ENCODE data around the gene ZBP1. TPM values are rescaled to one million over a fixed set of nuclear protein-coding genes. Genes with fewer than 3 reads are reported as not detected.

The ZBP1 gene
- total RNA-seq, 1 donor from 2014 or later, result 0.32 TPM

DNA sequence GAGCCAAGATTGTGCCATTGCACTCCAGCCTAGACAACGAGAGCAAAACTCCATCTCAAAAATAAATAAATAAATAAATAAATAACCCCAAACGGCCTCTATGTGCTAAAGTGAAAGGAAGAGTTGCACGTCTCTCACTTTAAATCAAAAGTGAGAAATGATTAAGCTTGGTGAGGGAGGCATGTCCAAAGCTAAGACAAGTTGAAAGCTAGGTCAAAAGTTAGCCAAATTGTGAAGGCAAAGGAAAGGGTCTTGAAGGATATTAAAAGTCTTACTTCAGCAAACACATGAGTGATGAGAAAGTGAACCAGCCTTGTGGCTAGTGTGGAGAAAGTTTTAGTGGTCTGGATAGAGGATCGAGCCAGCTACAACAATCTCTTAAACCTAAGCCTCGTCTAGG is 14.3 kb downstream of the ZBP1 start:
- Mint-ChIP-seq H3K9me3 (no peaks in the 10 kb centered on the region), H3K27ac (no peak overlapping the region), H3K4me3 (ENCODE audit: low read depth) (no peak overlapping the region), H3K36me3 (ENCODE audit: low read depth) (peaks cover 4% of the 10 kb centered on the region), H3K4me1 (ENCODE audit: low read depth) (peaks cover 14% of the 10 kb centered on the region), H3K27me3 (ENCODE audit: low read depth) (peaks cover 14% of the 10 kb centered on the region)
- intact Hi-C loops (cut with micrococcal nuclease), result no loop called here
- no peak for DNase-seq (ENCODE audit: low spot score)

DNA sequence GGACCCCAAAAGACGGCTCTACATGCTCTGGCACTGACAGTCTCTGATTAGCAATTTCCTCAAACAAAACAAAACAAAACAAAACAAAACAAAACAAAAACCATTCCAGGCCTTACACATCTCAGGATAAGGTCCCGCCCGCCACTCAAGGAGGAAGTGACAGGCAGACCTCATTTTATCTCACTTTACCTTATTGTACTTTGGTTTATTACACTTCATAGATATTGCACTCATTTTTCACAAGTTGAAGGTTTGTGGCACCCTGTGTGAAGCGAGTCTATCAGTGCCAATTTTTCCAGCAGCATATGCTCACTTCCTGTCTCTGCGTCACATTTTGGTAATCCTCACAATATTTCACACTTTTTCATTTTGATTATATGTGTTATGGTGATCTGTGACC is 15.2 kb downstream of the ZBP1 start:
- intact Hi-C loops (cut with micrococcal nuclease), result no loop called here
- H3K36me3 Mint-ChIP-seq (ENCODE audit: low read depth), result no peaks in the 10 kb centered on the region

DNA sequence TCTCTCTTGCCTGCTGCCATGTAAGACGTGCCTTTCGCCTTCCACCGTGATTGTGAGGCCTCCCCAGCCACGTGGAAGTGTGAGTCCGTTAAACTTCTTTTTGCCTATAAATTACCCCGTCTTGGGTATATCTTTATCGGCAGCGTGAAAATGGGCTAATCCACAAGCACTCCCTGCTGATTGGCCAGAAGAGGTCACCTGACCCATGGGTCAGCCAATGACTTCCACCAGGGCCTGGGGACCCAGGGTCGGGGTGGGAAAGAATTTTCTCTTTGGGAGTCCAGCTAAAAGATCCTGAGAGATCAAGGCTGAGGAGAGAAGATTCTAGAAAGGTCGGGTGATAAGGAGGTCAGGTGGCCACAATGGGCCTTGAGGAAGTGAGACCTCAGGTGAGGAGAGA is 17.1 kb downstream of the ZBP1 start:
- Mint-ChIP-seq H3K4me3 (ENCODE audit: low read depth) (no peak overlapping the region), H3K27me3 (ENCODE audit: low read depth) (peaks cover 21% of the 10 kb centered on the region), H3K36me3 (ENCODE audit: low read depth) (no peaks in the 10 kb centered on the region), H3K27ac (no peak overlapping the region), H3K4me1 (ENCODE audit: low read depth) (peaks cover 18% of the 10 kb centered on the region), H3K9me3 (no peaks in the 10 kb centered on the region)
- no peak for DNase-seq (ENCODE audit: low spot score)
- intact Hi-C loops (cut with micrococcal nuclease), result no loop called here

More for the DNA sequence above, 15.2 kb downstream of the ZBP1 start:
- no peak for DNase-seq (ENCODE audit: low spot score)
- peaks cover 18% of the 10 kb centered on the region for H3K4me1 Mint-ChIP-seq (ENCODE audit: low read depth)
- H3K27ac Mint-ChIP-seq, result no peak overlapping the region
- H3K9me3 Mint-ChIP-seq, result no peaks in the 10 kb centered on the region
- peaks cover 14% of the 10 kb centered on the region for H3K27me3 Mint-ChIP-seq (ENCODE audit: low read depth)
- H3K4me3 Mint-ChIP-seq (ENCODE audit: low read depth), result no peak overlapping the region

DNA sequence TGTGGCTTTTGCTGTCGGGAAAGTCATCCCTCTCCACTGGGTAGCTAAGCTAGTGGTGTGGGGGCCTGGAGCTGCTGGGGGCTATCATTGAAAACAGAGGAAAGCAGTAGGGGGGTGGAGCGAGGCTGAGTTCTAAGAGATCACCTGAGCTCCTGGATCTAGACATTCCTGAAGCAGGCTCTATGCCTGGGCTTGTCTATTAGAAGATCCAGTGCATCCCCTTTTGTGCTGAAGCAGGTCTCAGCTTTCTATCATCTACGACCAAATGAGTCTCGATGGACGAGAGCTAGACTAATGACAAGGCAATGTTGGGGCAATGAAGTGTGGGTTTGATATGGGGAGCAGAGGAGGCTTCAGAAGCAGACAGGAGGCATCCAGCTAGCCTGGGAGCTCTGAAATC is 18.5 kb downstream of the ZBP1 start:
- H3K36me3 Mint-ChIP-seq (ENCODE audit: low read depth), result no peaks in the 10 kb centered on the region
- intact Hi-C loops (cut with micrococcal nuclease), result no loop called here
- DNase-seq (ENCODE audit: low spot score), result no peak
- H3K4me1 Mint-ChIP-seq (ENCODE audit: low read depth), result peaks cover 18% of the 10 kb centered on the region
- H3K9me3 Mint-ChIP-seq, result no peaks in the 10 kb centered on the region
- peaks cover 18% of the 10 kb centered on the region for H3K27me3 Mint-ChIP-seq (ENCODE audit: low read depth)
- H3K27ac Mint-ChIP-seq, result no peak overlapping the region
- no peak overlapping the region for H3K4me3 Mint-ChIP-seq (ENCODE audit: low read depth)

DNA sequence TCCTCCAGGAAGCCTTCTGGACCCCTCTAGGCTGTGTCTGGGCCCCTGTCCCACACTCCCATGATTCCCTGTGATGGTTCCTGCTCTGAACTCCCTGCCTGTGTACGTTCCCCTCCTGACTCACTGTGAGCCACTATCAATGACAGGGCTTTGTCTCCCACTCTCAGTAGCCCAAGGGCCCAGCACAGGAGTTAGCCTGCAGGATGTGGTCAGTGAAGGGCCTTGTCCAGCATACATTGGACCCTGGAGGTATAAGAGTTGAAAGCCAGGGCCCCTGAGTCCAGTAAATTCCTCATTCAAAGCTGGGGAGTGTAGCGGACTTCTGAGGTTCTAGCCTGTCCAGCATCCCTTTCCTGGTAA is 19.0 kb downstream of the ZBP1 start:
- no peak overlapping the region for H3K4me3 Mint-ChIP-seq (ENCODE audit: low read depth)
- intact Hi-C loops (cut with micrococcal nuclease), result no loop called here
- H3K4me1 Mint-ChIP-seq (ENCODE audit: low read depth), result peaks cover 16% of the 10 kb centered on the region
- H3K27me3 Mint-ChIP-seq (ENCODE audit: low read depth), result peaks cover 18% of the 10 kb centered on the region
- no peak for DNase-seq (ENCODE audit: low spot score)
- H3K27ac Mint-ChIP-seq, result no peak overlapping the region
- H3K9me3 Mint-ChIP-seq, result no peaks in the 10 kb centered on the region
- no peaks in the 10 kb centered on the region for H3K36me3 Mint-ChIP-seq (ENCODE audit: low read depth)

DNA sequence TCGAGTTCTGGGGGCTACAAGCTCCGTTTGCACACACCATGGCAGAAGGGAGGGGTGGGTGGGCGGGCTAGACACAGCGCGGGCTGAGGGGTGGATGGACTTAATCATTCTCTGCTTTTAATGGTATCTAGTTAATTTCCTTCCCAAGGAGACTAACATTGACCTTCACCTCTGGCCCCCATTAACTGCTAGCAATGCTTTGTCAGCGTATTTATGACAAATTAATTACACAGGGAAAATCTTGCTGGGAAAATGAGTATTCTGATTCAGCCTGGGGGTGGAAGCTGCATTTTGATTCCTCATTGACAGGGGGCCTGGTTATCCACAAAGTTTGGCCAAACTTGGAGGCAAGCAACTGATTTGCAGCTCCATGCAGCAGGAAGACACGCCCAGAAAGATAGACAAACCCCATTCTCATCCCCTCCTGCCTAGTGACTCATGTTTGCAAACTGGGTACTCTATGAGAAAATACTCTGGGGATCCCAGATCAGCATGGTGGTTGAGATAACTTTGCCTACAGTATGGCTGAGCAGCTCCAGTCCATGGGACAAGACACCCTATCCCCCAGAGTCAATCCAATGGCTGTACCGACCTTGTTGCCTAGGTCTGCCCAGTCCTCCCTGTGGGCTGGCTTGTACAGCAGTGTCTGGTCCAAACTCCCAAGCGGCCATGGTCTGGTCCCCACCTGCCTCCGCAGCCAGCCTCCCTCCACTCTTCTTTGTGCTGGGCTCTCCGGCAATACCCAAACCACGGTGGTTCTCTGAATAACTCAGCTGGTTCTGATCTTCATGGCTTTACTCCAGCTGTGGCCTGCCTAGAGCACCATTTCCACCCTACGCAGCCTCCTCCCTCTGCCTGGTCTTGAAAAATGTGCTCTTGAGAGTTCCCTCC is 19.7 kb downstream of the ZBP1 start:
- H3K4me3 Mint-ChIP-seq (ENCODE audit: low read depth), result no peak overlapping the region
- no peak overlapping the region for H3K27ac Mint-ChIP-seq
- intact Hi-C loops (cut with micrococcal nuclease), result no loop called here
- H3K4me1 Mint-ChIP-seq (ENCODE audit: low read depth), result peaks cover 12% of the 10 kb centered on the region
- DNase-seq (ENCODE audit: low spot score), result no peak
- no peaks in the 10 kb centered on the region for H3K36me3 Mint-ChIP-seq (ENCODE audit: low read depth)
- no peaks in the 10 kb centered on the region for H3K9me3 Mint-ChIP-seq
- peaks cover 21% of the 10 kb centered on the region for H3K27me3 Mint-ChIP-seq (ENCODE audit: low read depth)

DNA sequence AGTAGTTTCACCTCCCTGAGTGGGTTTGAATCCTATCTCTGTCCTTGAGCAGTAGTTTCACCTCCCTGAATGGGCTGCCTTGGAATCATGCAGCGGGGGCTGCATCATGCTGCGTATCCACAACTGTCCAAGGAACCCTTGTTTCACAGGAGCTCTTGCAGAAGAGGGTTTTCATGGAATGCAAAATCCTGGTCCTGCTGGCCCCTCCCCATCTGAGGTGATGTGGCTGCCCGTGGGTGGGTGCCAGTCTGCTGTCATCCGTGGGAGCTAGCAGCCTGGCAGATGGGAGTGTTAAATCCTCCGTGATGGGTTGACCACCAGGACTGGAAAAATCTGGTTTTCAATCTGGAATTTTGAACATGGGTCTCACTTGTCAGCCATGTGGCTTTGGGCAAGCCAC is 21.7 kb downstream of the ZBP1 start:
- H3K9me3 Mint-ChIP-seq, result no peaks in the 10 kb centered on the region
- no peak overlapping the region for H3K27ac Mint-ChIP-seq
- H3K4me3 Mint-ChIP-seq (ENCODE audit: low read depth), result no peak overlapping the region
- H3K4me1 Mint-ChIP-seq (ENCODE audit: low read depth), result peaks cover 8% of the 10 kb centered on the region
- no peaks in the 10 kb centered on the region for H3K36me3 Mint-ChIP-seq (ENCODE audit: low read depth)
- DNase-seq (ENCODE audit: low spot score), result no peak
- intact Hi-C loops (cut with micrococcal nuclease), result loop anchor here (5.0 to 10.0 kb wide), 2 partner anchors 176 to 609 kb away; no protein-coding TSS in a partner anchor
- H3K27me3 Mint-ChIP-seq (ENCODE audit: low read depth), result peaks cover 22% of the 10 kb centered on the region

DNA sequence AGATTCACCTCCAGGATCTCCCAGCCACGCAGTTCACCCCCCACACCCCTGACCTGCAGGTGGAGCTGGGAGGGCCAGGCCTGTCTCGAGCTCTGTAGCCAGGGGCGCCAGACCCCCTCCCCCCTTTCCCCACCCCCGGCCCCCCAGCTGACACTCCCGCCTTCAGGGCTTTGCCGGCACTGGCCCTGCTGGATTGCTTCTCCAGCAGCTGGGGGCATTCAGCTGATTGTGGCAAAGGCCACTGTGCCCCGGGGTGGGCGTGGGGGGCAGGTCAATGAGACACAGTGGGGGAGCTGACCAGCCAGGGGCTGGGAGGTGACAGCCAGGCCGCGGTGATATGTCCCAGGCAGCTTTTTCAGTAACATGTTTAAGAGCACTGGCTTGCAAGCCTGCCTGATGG is 22.2 kb downstream of the ZBP1 start:
- no peaks in the 10 kb centered on the region for H3K36me3 Mint-ChIP-seq (ENCODE audit: low read depth)
- no peak overlapping the region for H3K4me3 Mint-ChIP-seq (ENCODE audit: low read depth)
- no peaks in the 10 kb centered on the region for H3K9me3 Mint-ChIP-seq
- no peak for DNase-seq (ENCODE audit: low spot score)
- peaks cover 22% of the 10 kb centered on the region for H3K27me3 Mint-ChIP-seq (ENCODE audit: low read depth)
- peaks cover 8% of the 10 kb centered on the region for H3K4me1 Mint-ChIP-seq (ENCODE audit: low read depth)
- intact Hi-C loops (cut with micrococcal nuclease), result loop anchor here (5.0 to 10.0 kb wide), 2 partner anchors 177 to 609 kb away; no protein-coding TSS in a partner anchor
- no peak overlapping the region for H3K27ac Mint-ChIP-seq

DNA sequence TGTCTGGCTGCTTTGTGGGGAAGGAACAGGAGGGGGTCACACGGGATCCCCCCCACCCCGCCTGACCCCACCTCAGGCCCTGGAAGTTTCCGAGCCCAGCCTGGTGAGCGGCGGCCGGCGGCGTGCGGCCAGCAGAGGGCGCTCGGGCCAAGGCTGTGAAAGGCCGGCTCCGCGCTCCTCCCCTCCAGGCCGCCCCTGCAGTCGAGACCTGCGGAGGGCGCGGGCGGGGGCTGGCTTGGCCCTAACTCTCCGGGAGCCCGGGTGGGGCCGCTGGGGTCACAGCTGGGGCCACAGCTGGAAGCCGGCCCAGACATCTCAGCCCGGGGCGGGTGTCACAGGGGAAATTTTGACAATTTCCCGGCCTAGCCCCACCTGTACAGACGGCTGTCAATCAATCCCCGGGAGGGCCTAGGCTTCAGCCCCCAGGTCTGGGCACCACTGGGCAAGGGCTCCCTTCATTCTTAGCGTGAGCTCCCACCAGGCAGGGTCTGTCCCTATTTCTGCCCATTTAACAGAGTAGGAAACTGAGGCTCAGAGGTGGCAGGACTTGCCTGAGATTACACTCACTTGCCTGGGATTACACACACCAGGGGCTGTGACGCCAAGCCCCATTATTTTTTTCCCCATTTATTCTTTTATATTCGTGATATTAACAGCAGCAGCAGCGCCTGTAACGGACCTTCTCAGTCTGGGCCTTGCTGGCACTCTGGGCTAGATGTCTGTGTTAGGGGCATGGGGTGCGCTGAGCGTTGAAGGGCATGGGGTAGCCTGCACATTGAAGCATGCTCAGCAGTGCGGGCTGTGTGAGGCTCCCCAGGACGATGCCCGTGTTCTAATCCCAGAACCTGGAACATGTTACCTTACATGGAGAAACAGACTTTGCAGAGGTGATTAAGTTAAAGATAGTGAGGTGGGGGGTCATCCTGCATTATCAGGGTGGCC is 23.0 kb downstream of the ZBP1 start:
- H3K4me1 Mint-ChIP-seq (ENCODE audit: low read depth), result peaks cover 8% of the 10 kb centered on the region
- no peak overlapping the region for H3K27ac Mint-ChIP-seq
- no peaks in the 10 kb centered on the region for H3K9me3 Mint-ChIP-seq
- H3K4me3 Mint-ChIP-seq (ENCODE audit: low read depth), result no peak overlapping the region
- peaks cover 22% of the 10 kb centered on the region for H3K27me3 Mint-ChIP-seq (ENCODE audit: low read depth)
- no peaks in the 10 kb centered on the region for H3K36me3 Mint-ChIP-seq (ENCODE audit: low read depth)
- DNase-seq (ENCODE audit: low spot score), result peak; percentile 59
- intact Hi-C loops (cut with micrococcal nuclease), result loop anchor here (2.0 to 10.0 kb wide), 4 partner anchors 22 to 610 kb away; no protein-coding TSS in a partner anchor

DNA sequence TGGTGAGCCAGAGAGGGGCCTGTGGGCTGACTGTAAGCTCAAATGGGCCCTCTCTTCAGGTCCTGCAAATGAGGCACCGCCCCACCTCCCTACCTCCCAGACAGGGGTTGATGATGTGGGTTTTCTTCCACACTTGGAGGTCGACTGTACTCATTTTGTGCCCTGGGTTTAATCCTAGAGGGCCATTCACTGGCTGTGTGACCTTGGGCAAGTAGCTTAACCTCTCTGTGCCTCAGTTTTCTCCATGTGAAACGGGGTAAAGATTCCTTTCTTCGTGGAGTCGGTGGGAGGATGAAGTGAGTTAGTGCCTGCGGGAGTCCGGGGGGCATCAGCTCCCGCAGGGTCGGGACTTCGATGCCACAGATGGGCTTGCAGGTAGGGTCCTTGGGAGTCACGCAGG is 23.9 kb downstream of the ZBP1 start:
- Mint-ChIP-seq H3K4me1 (ENCODE audit: low read depth) (peaks cover 8% of the 10 kb centered on the region), H3K27me3 (ENCODE audit: low read depth) (peaks cover 22% of the 10 kb centered on the region), H3K27ac (no peak overlapping the region), H3K36me3 (ENCODE audit: low read depth) (no peaks in the 10 kb centered on the region), H3K9me3 (no peaks in the 10 kb centered on the region), H3K4me3 (ENCODE audit: low read depth) (no peak overlapping the region)
- no peak for DNase-seq (ENCODE audit: low spot score)
- intact Hi-C loops (cut with micrococcal nuclease), result loop anchor here (2.0 to 10.0 kb wide), 4 partner anchors 22 to 611 kb away; no protein-coding TSS in a partner anchor

DNA sequence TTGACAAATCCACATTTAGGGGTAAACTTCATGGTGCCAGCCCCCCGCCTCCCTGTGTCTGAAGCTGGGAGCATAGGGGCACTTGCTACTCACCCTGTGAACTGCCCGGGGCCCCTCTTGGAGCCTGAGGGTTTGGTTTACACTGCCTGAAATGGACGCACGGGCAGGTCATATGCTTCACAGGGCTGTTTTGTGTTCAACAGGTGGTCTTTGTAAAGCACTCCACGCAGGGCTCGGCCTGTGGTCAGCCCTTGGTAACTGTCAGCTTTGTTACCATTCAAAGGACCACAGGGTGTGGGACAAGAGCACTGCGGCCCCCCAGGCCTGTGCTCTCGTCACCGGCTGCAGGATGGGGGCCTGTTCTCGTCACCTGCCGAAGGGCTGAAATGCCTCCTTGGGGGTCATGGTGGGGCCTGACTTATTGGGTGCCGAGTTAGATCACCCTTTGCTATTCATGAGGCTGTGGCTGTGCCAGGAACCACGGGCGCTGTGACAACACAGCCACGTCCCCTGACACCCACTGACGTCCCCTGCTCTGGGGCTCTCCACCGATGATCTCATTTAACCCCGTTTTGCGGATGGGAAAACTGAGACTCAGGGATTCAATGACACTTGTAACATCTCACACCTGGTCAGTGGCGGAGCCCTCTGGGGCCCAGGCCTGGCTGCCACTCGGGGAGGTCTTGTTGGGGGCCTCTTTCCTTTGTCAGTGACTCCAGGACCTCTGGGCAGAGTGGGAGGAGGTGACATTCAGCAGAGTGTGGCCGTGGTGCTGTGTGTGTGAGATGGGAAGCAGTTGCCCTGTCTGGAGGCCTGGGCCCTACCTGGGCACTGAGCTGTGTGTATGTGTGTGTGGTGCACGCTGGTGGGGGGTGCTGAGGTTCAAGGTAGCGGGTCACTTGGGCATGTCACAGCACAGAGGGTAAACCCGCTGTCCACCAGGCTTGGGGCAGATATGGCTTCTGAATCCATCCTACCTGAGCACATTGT is 24.9 kb downstream of the ZBP1 start:
- no peak overlapping the region for H3K4me3 Mint-ChIP-seq (ENCODE audit: low read depth)
- peaks cover 22% of the 10 kb centered on the region for H3K27me3 Mint-ChIP-seq (ENCODE audit: low read depth)
- no peak for DNase-seq (ENCODE audit: low spot score)
- intact Hi-C loops (cut with micrococcal nuclease), result loop anchor here (1.0 to 10.0 kb wide), 5 partner anchors 23 to 612 kb away; no protein-coding TSS in a partner anchor
- H3K27ac Mint-ChIP-seq, result no peak overlapping the region
- no peaks in the 10 kb centered on the region for H3K9me3 Mint-ChIP-seq
- H3K36me3 Mint-ChIP-seq (ENCODE audit: low read depth), result no peaks in the 10 kb centered on the region
- H3K4me1 Mint-ChIP-seq (ENCODE audit: low read depth), result no peaks in the 10 kb centered on the region
